NK-92 (cell line): ENCODE results near the gene PRKCA.

ENCODE experiments used
- DNase-seq: peaks from one replicate; lab custom pipeline; 2025; ENCODE audit not compliant: unreplicated experiment; lab: John Stamatoyannopoulos, UW

PRKCA gene

GRCh38 chr17:66638707-66639479, 336.5 kb downstream of the PRKCA start:
- no peak for DNase-seq

DNA sequence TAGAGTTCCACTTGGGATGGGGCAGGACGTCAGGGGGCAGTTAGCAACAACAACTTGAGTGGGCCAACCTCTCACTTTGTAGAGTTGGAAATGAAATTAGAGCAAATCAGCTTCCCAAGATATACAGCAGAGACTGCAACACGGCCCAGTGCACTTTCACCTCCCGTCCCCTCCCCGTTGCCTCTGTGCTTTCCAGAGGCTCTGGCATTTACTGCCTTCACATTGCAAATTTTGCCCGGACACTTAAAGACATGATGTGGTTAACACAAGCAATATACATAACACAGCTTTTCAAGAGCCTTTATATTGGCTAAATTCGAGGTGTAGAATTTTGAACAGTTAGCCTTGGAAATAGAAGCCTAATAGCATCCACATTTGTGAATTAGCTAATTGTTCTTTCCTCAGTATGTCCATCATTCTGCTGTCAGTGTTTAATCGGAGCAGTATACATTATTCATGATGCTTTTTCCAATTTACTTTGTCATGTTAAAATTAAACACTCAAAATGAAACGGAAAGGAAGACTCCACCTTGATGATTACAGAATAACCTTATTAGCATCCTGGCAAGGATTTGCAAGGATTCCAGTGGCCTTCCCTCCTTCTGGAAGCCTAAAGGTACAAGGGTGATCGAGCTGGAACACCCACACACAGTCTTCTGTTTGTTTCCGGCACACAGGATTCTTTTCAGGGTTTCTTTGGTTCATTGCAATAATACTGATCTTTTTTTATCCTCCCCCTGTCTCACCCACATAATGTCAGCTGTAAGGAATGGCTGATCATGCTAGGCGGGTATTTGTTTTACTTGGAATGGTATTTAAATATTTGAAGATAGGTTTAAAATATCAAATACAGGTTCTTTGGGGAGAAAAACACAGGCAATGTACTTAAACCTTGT, 341.6 kb downstream of the PRKCA start:
- no peak for DNase-seq

DNA sequence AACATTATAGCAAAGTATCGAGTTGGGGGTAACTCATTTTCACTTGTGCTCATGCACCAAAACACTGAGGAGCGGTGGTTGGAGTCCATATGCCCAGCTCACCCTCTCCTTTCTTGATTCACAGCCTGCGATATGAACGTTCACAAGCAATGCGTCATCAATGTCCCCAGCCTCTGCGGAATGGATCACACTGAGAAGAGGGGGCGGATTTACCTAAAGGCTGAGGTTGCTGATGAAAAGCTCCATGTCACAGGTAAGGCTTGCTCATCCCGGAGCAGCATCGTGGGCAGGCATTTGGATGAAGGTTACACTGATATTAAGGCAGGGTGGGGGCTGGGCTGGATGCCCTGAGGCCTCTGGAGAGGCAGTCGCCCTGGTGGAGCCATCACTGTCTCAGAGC, 342.8 kb downstream of the PRKCA start:
- DNase-seq = no peak

- no peak for DNase-seq
These were observed 345.1 kb downstream of the PRKCA start for GRCh38 chr17:66647391-66647983.

DNA sequence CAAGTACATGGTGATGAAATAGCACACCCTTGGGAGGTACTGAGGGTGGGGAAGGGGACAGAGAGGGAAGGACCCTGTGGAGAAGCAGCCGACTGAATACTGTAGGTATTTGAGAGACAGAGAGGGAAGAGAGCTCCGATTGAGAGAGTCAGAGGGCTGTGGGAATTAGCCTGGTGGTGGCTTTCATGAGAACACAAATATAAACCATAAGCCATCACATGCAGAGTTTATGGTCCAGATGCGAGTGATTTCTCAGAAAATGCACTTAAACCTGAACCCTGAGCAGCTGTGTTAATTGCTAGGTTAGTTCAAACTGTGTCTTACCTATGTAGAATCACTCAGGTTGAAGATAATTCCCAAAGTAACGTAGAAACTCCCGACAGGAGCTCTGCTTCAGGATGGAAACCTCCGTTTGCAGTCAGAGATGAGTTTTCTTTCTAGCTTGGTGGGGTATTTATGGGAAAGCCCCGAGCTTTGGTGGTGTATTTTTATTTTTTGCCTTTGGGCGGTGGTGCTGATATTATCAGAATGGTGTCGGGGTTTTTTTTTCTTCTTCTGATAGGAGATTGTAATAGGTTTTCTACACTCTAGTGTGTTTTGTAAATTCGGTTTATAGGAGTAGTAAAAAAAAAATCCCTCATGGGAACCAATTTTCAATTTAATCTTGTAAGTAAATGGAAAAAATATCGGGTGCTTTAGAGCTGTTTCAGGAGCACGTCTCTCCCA, 347.6 kb downstream of the PRKCA start:
- DNase-seq = no peak

GRCh38 chr17:66650544-66650877, 348.1 kb downstream of the PRKCA start:
- DNase-seq = no peak

DNA sequence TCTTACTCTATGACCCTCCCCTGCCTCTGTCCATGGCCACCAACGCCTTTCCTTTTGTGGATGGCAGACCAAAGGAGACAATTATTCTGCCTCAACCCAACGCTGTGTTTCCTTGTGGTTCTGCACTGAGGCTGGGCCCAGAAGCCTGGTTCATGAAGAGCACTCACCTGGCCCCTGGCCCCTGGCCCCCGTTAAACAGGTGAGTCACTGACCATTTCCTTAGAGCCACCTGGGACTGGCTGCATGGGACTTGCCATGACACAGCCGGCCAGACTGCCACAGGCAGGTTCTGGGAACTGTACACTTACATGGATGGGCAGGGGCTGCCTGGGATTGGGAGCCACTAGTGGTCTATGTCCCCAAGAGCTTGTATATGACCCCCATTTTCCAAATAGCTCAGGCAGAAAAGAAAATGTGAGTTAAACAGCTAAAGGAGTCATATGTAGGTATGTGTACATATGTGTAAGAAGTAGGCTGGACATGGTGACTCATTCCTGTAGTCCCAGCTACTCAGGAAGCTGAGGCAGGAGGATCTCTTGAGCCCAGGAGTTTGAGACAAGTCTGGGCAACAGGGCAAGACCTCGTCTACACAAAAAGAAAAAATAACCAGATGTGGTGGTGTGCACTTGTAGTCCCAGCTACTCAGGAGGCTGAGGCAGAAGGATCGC, 350.6 kb downstream of the PRKCA start:
- DNase-seq = no peak

- no peak for DNase-seq
These were observed 351.8 kb downstream of the PRKCA start for GRCh38 chr17:66654106-66654740.

- no peak for DNase-seq
These were observed 352.4 kb downstream of the PRKCA start for GRCh38 chr17:66654764-66655163.

DNA sequence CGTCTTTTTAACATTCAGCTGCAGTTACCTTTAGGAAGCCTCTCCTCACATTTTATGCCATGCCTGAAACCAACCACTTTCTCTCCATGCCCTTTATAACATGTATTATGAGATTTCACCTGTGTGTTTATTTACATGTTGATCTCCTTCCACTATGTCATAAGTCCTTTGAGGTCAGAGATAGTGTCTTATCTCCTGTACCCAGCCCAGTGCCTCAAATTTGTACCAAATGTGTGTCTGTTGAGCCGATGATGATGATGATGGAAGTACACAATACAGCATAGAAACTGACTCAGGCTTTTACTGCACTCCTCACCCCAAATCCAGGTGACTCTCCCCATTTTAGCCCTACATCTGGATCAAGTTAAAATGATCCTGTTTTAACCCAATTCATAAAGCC, 353.0 kb downstream of the PRKCA start:
- DNase-seq = no peak

DNA sequence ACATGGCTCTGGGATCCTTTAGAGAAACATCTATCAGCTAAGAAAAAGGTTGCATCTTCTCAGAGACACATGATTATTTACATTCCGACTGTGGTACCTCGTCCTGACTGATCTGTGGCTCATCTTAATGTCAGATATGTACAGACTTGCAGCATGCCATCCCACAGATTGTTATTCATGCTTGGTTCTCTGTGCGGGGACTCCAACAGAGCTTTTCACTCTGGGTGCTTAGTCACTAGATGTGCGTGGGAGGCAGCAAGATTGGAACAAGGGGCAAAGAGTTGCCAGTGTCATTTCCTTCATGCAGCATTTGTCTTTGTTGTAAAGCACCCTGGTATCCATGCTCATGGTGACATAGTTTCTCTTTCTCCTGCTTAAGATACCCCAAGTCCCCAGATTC, 353.4 kb downstream of the PRKCA start:
- DNase-seq = no peak

- no peak for DNase-seq
These were observed 359.2 kb downstream of the PRKCA start for GRCh38 chr17:66661411-66662256.

- DNase-seq = no peak
These were observed 360.1 kb downstream of the PRKCA start for GRCh38 chr17:66662496-66662895.

DNA sequence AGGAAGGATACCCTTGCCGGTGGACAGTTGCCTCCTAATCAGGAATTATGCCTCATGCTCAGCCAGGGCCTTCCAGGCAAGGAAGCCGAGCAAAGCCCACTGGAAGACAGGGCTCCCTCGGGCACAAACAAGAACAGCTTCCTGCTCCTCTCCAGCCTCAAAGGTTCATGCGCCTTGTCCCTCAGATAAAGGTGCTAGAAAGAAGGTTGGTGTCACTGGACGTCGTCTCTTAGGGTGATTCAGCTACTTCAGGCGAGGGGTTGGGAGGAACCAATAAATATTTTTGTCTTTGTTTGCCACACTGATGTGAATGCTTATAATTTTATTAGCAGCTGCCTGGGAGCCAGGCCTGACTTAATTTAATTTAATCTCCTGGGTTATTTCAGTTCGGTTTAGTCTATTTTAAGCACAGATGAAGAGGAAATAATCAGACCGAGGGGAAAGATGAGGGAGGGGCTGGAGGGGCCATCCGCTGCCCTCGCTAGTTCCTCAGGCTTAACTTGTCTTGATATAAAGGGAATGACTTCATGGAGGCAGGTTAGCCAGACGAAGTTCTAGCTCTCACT, 360.7 kb downstream of the PRKCA start:
- no peak for DNase-seq

DNA sequence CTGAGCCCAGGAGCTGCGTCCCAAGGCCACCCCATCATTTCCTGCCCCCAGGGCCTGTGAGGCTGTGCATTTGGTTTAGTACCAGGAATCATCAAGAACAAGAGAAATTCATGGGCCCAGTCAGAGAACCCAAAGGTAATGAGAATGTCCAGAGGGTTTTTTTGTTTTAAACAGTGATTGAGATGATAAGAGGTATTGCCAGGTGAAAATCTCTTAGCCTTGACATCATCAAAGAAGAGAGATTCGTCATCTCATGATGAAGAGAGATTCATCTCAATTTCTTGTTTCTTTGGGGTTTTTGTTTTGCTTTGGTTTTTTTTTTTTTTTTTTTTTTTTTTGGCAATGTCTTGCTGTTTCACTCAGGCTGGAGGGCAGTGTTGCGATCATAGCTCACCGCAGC, 361.9 kb downstream of the PRKCA start:
- DNase-seq = no peak

GRCh38 chr17:66665194-66665593, 362.8 kb downstream of the PRKCA start:
- no peak for DNase-seq

DNA sequence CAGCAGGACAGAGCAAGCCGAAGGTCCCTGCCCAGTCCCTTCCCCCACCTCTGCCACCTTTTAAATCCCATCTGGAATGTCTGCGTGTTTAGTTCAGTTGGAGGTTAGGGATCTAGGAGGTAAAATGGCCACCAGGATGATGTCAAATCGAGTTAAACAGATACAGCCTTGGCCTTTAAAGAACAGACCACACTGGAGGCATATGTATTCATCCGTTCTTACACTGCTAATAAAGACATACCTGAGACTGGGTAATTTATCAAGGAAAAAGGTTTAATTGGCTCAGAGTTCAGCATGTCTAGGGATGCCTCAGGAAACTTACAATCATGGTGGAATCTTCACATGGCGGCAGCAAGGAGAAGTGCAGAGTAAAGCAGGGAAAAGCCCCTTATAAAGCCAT, 364.7 kb downstream of the PRKCA start:
- DNase-seq = no peak

GRCh38 chr17:66667491-66668030, 365.1 kb downstream of the PRKCA start:
- no peak for DNase-seq

DNA sequence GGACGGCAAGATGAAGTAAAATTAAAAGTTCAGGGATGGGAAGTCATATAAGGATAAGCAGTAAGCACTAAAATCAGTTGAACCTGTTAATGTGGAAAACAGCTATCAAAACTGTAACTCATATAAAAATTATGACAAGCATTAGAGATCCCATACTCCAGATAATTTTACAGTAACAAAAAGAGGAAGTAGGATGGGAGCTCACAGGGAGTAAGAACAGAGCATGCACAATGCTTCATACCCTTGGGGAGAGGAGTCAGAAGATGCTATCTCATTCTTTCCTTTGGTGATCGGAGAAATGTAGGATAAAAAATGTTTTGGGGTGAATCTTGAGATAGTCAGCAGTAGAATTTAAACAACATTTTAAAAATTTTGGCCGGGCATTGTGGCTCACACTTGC, 367.8 kb downstream of the PRKCA start:
- DNase-seq = no peak
